OCI-LY1 (cell line): ENCODE data around the gene MRPL51.
"Not testable (repeated sequence)": the region's sequence is repeated elsewhere in the genome, so short reads cannot be mapped to it uniquely, and the experiment has no call there.

Experiments used
- H2AFZ ChIP-seq: fragments of 200-600 bp; sonication (generic), shearing (Covaris generic); 2 replicates; pipeline ENCODE4 v1.6.0; 2014; ENCODE audit warnings: antibody characterized with exemption, mild to moderate bottlenecking, low read length
- H3F3A ChIP-seq: fragments of 200-600 bp; sonication (generic), shearing (Covaris generic); 2 replicates; pipeline ENCODE4 v1.6.0; 2014; ENCODE audit warnings: mild to moderate bottlenecking, antibody characterized with exemption, low read length, moderate library complexity; ENCODE audit not compliant: insufficient read depth
- H3K27ac ChIP-seq: fragments of 200-600 bp; sonication (generic); 2 replicates; pipeline ENCODE4 v1.5.1; 2014; ENCODE audit warnings: low read length, mixed run types, mild to moderate bottlenecking, low read depth; ENCODE audit not compliant: poor library complexity, severe bottlenecking
- H3K27me3 ChIP-seq: fragments of 200-600 bp; sonication (generic); 2 replicates; pipeline ENCODE4 v1.6.0; 2014; ENCODE audit warnings: antibody characterized with exemption, mild to moderate bottlenecking, low read length, moderate library complexity; ENCODE audit not compliant: insufficient read depth
- H3K36me3 ChIP-seq: fragments of 200-600 bp; sonication (generic); 2 replicates; pipeline ENCODE4 v1.6.1; 2014; ENCODE audit warnings: mild to moderate bottlenecking, antibody characterized with exemption, low read length, moderate library complexity, mixed read lengths; ENCODE audit not compliant: insufficient read depth
- H3K4me1 ChIP-seq: fragments of 200-600 bp; sonication (generic); 2 replicates; pipeline ENCODE4 v1.5.1; 2014; ENCODE audit warnings: mild to moderate bottlenecking, low read length, moderate library complexity; ENCODE audit not compliant: insufficient read depth, severe bottlenecking
- H3K4me2 ChIP-seq: fragments of 200-600 bp; sonication (generic), shearing (Covaris generic); 2 replicates; pipeline ENCODE4 v1.6.1; 2014; ENCODE audit warnings: low read length
- H3K4me3 ChIP-seq: fragments of 200-600 bp; sonication (generic); 2 replicates; pipeline ENCODE4 v1.5.1; 2014; ENCODE audit warnings: low read length, low read depth, mild to moderate bottlenecking, mixed read lengths; ENCODE audit not compliant: poor library complexity, severe bottlenecking
- H3K79me2 ChIP-seq: fragments of 200-600 bp; shearing (Covaris generic); 2 replicates; pipeline ENCODE4 v1.6.1; 2016; ENCODE audit warnings: mixed run types, low read length, mixed read lengths; ENCODE audit not compliant: insufficient read depth
- H3K9ac ChIP-seq: fragments of 200-600 bp; sonication (generic), shearing (Covaris generic); 2 replicates; pipeline ENCODE4 v1.6.1; 2014; ENCODE audit warnings: mild to moderate bottlenecking, low read length, mixed read lengths
- H3K9me2 ChIP-seq: fragments of 200-600 bp; sonication (generic), shearing (Covaris generic); 2 replicates; pipeline ENCODE4 v1.6.1; 2014; ENCODE audit warnings: low read depth, mild to moderate bottlenecking, low read length, mixed read lengths
- H3K9me3 ChIP-seq: fragments of 200-600 bp; shearing (Covaris generic); 2 replicates; pipeline ENCODE4 v1.6.1; 2014; ENCODE audit warnings: low read length, mixed read lengths
- H4K20me1 ChIP-seq: fragments of 200-600 bp; sonication (generic), shearing (Covaris generic); 2 replicates; pipeline ENCODE4 v1.6.0; 2016; ENCODE audit warnings: mild to moderate bottlenecking, low read length; ENCODE audit not compliant: insufficient read depth
- EZH2 ChIP-seq: fragments of 200-600 bp; sonication (generic), shearing (Covaris generic); IDR thresholded peaks from 2 replicates; pipeline ENCODE4 v1.8.0; 2017; ENCODE audit warnings: borderline replicate concordance, mixed run types, mild to moderate bottlenecking, antibody characterized with exemption, low read length, moderate library complexity, mixed read lengths
- TF ChIP-seq, protein P1 (sequence below): fragments of 200-600 bp; sonication (generic), shearing (Covaris generic); IDR thresholded peaks from 2 replicates; pipeline ENCODE4 v1.5.1; 2017; ENCODE audit warnings: mild to moderate bottlenecking, antibody characterized with exemption, low read length, moderate library complexity, mixed read lengths

Gene MRPL51

DNA sequence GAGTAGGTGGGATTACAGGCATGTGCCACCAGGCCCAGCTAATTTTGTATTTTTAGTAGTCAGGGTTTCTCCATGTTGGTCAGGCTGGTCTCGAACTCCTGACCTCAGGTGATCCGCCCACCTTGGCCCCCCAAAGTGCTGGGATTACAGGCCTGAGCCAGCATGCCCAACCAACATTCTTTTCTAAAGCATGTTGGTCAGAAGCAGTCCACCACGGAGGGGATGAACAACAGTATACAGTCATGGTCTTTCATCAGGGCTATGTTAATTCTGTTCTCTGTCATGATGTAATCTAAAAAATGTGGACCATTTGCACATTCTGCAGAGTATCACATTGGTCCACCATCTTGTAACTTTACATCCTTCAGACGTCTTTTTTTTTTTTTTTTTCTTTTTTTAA, 3.6 kb downstream of the MRPL51 start:
- TF ChIP-seq EZH2 = no peak
- TF ChIP-seq, protein P1, sequence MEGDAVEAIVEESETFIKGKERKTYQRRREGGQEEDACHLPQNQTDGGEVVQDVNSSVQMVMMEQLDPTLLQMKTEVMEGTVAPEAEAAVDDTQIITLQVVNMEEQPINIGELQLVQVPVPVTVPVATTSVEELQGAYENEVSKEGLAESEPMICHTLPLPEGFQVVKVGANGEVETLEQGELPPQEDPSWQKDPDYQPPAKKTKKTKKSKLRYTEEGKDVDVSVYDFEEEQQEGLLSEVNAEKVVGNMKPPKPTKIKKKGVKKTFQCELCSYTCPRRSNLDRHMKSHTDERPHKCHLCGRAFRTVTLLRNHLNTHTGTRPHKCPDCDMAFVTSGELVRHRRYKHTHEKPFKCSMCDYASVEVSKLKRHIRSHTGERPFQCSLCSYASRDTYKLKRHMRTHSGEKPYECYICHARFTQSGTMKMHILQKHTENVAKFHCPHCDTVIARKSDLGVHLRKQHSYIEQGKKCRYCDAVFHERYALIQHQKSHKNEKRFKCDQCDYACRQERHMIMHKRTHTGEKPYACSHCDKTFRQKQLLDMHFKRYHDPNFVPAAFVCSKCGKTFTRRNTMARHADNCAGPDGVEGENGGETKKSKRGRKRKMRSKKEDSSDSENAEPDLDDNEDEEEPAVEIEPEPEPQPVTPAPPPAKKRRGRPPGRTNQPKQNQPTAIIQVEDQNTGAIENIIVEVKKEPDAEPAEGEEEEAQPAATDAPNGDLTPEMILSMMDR = no peak
- no peaks in the 10 kb centered on the region for H3K9me3 ChIP-seq
- peaks cover 10% of the 10 kb centered on the region for H3K79me2 ChIP-seq
- H3K36me3 ChIP-seq = peaks cover 15% of the 10 kb centered on the region
- no peaks in the 10 kb centered on the region for H4K20me1 ChIP-seq
- H3K9ac ChIP-seq = no peak overlapping the region
- peaks cover 11% of the 10 kb centered on the region for H3K4me1 ChIP-seq
- H3K4me3 ChIP-seq = no peak overlapping the region
- H2AFZ ChIP-seq = no peak overlapping the region
- H3K4me2 ChIP-seq = no peak overlapping the region
- H3F3A ChIP-seq = no peaks in the 10 kb centered on the region
- no peaks in the 10 kb centered on the region for H3K27me3 ChIP-seq
- H3K9me2 ChIP-seq = no peaks in the 10 kb centered on the region
- no peak overlapping the region for H3K27ac ChIP-seq

DNA sequence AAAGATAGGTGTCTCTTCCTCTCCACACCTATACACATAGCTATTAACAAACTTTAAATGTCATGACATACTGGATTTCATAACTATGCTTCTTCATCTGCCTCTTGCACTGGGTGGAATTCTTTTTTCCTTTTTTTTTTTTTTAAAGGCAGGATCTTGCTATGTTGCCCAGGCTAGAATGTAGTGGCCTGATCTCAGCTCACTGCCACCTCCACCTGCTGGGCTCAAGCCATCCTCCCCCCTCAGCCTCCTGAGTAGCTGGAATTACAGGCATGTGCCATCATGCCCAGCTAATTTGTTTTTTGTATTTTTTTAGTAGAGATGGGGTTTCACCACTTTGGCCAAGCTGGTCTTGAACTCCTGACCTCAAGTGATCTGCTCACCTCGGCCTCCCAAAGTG, 4.8 kb downstream of the MRPL51 start:
- Histone ChIP-seq H3K4me3 (no peak overlapping the region), H4K20me1 (no peaks in the 10 kb centered on the region), H3K9me3 (no peaks in the 10 kb centered on the region), H3K27me3 (no peaks in the 10 kb centered on the region), H3K9me2 (no peaks in the 10 kb centered on the region), H3K9ac (no peak overlapping the region), H3K4me1 (peaks cover 11% of the 10 kb centered on the region), H3K27ac (no peak overlapping the region), H3K79me2 (peaks cover 10% of the 10 kb centered on the region), H3K36me3 (peaks cover 15% of the 10 kb centered on the region), H2AFZ (no peak overlapping the region), H3F3A (no peaks in the 10 kb centered on the region), H3K4me2 (no peak overlapping the region)
- TF ChIP-seq, protein P1 = no peak
- TF ChIP-seq EZH2 = no peak

DNA sequence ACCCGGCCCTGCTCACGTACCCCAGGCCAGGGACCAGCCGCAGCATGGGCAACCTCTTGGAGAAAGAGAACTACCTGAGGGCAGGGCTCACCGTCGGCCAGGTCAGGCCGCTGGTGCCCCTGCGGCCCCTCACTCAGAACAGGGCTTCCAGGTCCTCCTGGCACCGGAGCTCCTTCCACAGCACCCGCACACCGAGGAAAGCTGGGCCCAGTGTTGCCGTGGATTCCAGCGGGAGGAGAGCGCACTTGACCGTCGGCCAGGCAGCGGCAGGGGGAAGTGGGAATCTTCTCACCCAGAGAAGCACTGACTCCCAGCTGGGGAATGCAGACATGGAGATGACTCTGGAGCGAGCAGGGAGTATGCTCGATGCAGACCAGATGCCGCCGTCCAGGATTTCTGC, 14.6 kb downstream of the MRPL51 start:
- Histone ChIP-seq H3K36me3 (no peaks in the 10 kb centered on the region), H3K9ac (no peak overlapping the region), H3K27ac (no peak overlapping the region), H3F3A (no peaks in the 10 kb centered on the region), H3K4me1 (no peaks in the 10 kb centered on the region), H2AFZ (no peak overlapping the region), H3K4me2 (no peak overlapping the region), H3K4me3 (no peak overlapping the region), H3K79me2 (no peaks in the 10 kb centered on the region), H3K9me3 (peaks cover 4% of the 10 kb centered on the region; the same call in 1 of the 2 replicates), H3K27me3 (no peaks in the 10 kb centered on the region; the same call in 1 of the 2 replicates), H4K20me1 (no peaks in the 10 kb centered on the region), H3K9me2 (no peaks in the 10 kb centered on the region)
- TF ChIP-seq EZH2 = no peak
- TF ChIP-seq, protein P1 = no peak

GRCh38 chr12:6477601-6478377, 15.3 kb downstream of the MRPL51 start:
- not testable (repeated sequence) for H3K9me2 ChIP-seq, H3K4me2 ChIP-seq, H3K36me3 ChIP-seq, H3K9me3 ChIP-seq, H3K27me3 ChIP-seq, H2AFZ ChIP-seq, H3K4me3 ChIP-seq, H3K79me2 ChIP-seq, H4K20me1 ChIP-seq, H3K4me1 ChIP-seq, H3F3A ChIP-seq, H3K9ac ChIP-seq, H3K27ac ChIP-seq
